ENCODE measurements around the gene KCND3. TPM values are rescaled to one million over a fixed set of nuclear protein-coding genes. Genes with fewer than 3 reads are reported as not detected.

The KCND3 gene
- total and polyA plus RNA-seq, 2 experiments from 2014 or later = 0.10 to 0.18 TPM

DNA sequence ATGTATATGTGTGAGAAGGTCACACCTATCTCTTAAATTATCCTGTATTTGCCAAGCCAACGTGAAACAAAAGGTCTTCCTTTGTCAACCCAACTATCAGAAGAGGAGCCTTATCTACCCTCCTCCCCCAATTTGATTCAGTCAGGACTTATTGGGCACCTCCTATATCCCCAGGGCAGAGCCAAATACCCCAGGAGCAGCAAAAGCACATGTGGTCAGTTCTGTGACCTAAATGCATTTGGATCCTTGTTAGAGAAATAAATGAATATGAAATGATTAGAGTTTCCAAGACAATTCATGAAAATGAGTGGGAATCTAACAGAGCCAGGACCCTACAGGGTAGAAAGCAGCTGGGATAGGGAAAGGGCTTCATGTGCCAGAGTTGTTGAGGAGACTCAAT, 37.0 kb upstream of the KCND3 start:
- Histone ChIP-seq H3K79me2 (replicated peaks; ENCODE audit: insufficient read depth) (no peaks in the 10 kb centered on the region), H3K4me3 (no peak overlapping the region), H2AFZ (no peak overlapping the region), H3K27me3 (ENCODE audit: insufficient read depth) (no peaks in the 10 kb centered on the region), H3K27ac (ENCODE audit: low read depth) (no peak overlapping the region), H4K20me1 (replicated peaks; ENCODE audit: insufficient read depth) (no peaks in the 10 kb centered on the region; the same call in none of the 2 replicates), H3F3A (replicated peaks; ENCODE audit: low read depth) (no peaks in the 10 kb centered on the region), H3K4me1 (ENCODE audit: insufficient read depth) (no peaks in the 10 kb centered on the region), H3K9me2 (ENCODE audit: insufficient read depth) (0 out of 2 replicates have a peak, but pooled peaks cover 4% of the 10 kb centered on the region), H3K36me3 (ENCODE audit: insufficient read depth) (no peaks in the 10 kb centered on the region), H3K4me2 (no peak overlapping the region)
- Mint-ChIP-seq H3K4me3 (no peak overlapping the region), H3K36me3 (ENCODE audit: low read depth) (no peaks in the 10 kb centered on the region), H3K27me3 (ENCODE audit: insufficient read depth, low read depth, poor library complexity) (no peaks in the 10 kb centered on the region), H3K27ac (no peak overlapping the region), H3K4me1 (no peaks in the 10 kb centered on the region), H3K9me3 (no peaks in the 10 kb centered on the region)
- TF ChIP-seq, protein P1, sequence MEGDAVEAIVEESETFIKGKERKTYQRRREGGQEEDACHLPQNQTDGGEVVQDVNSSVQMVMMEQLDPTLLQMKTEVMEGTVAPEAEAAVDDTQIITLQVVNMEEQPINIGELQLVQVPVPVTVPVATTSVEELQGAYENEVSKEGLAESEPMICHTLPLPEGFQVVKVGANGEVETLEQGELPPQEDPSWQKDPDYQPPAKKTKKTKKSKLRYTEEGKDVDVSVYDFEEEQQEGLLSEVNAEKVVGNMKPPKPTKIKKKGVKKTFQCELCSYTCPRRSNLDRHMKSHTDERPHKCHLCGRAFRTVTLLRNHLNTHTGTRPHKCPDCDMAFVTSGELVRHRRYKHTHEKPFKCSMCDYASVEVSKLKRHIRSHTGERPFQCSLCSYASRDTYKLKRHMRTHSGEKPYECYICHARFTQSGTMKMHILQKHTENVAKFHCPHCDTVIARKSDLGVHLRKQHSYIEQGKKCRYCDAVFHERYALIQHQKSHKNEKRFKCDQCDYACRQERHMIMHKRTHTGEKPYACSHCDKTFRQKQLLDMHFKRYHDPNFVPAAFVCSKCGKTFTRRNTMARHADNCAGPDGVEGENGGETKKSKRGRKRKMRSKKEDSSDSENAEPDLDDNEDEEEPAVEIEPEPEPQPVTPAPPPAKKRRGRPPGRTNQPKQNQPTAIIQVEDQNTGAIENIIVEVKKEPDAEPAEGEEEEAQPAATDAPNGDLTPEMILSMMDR (conservative IDR thresholded peaks at IDR 0.05; ENCODE audit: low read depth in 2 of 2) = no peak
- TF ChIP-seq JUNB (IDR thresholded peaks at IDR 0.05; ENCODE audit: unreplicated experiment) (no peak), ZNF331 (CRISPR knock-in tag; IDR thresholded peaks at IDR 0.05; ENCODE audit: low read depth) (no peak), POLR2AphosphoS5 (IDR thresholded peaks at IDR 0.05; ENCODE audit: low read depth) (no peak), CREB1 (CRISPR knock-in tag; IDR thresholded peaks at IDR 0.05; ENCODE audit: low read depth) (no peak), STAT1 (IDR thresholded peaks at IDR 0.05; ENCODE audit: unreplicated experiment) (no peak), EZH2 (IDR thresholded peaks at IDR 0.05; ENCODE audit: low read depth, unreplicated experiment) (no peak), NANOG (IDR thresholded peaks at IDR 0.05; ENCODE audit: borderline replicate concordance) (no peak), EZH2phosphoT487 (IDR thresholded peaks at IDR 0.05; ENCODE audit: unreplicated experiment) (no peak), ZNF114 (CRISPR knock-in tag; IDR thresholded peaks at IDR 0.05) (no peak)
- TF ChIP-seq, protein P2, sequence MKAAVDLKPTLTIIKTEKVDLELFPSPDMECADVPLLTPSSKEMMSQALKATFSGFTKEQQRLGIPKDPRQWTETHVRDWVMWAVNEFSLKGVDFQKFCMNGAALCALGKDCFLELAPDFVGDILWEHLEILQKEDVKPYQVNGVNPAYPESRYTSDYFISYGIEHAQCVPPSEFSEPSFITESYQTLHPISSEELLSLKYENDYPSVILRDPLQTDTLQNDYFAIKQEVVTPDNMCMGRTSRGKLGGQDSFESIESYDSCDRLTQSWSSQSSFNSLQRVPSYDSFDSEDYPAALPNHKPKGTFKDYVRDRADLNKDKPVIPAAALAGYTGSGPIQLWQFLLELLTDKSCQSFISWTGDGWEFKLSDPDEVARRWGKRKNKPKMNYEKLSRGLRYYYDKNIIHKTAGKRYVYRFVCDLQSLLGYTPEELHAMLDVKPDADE (IDR thresholded peaks at IDR 0.05) = no peak
- TF ChIP-seq, protein P3, sequence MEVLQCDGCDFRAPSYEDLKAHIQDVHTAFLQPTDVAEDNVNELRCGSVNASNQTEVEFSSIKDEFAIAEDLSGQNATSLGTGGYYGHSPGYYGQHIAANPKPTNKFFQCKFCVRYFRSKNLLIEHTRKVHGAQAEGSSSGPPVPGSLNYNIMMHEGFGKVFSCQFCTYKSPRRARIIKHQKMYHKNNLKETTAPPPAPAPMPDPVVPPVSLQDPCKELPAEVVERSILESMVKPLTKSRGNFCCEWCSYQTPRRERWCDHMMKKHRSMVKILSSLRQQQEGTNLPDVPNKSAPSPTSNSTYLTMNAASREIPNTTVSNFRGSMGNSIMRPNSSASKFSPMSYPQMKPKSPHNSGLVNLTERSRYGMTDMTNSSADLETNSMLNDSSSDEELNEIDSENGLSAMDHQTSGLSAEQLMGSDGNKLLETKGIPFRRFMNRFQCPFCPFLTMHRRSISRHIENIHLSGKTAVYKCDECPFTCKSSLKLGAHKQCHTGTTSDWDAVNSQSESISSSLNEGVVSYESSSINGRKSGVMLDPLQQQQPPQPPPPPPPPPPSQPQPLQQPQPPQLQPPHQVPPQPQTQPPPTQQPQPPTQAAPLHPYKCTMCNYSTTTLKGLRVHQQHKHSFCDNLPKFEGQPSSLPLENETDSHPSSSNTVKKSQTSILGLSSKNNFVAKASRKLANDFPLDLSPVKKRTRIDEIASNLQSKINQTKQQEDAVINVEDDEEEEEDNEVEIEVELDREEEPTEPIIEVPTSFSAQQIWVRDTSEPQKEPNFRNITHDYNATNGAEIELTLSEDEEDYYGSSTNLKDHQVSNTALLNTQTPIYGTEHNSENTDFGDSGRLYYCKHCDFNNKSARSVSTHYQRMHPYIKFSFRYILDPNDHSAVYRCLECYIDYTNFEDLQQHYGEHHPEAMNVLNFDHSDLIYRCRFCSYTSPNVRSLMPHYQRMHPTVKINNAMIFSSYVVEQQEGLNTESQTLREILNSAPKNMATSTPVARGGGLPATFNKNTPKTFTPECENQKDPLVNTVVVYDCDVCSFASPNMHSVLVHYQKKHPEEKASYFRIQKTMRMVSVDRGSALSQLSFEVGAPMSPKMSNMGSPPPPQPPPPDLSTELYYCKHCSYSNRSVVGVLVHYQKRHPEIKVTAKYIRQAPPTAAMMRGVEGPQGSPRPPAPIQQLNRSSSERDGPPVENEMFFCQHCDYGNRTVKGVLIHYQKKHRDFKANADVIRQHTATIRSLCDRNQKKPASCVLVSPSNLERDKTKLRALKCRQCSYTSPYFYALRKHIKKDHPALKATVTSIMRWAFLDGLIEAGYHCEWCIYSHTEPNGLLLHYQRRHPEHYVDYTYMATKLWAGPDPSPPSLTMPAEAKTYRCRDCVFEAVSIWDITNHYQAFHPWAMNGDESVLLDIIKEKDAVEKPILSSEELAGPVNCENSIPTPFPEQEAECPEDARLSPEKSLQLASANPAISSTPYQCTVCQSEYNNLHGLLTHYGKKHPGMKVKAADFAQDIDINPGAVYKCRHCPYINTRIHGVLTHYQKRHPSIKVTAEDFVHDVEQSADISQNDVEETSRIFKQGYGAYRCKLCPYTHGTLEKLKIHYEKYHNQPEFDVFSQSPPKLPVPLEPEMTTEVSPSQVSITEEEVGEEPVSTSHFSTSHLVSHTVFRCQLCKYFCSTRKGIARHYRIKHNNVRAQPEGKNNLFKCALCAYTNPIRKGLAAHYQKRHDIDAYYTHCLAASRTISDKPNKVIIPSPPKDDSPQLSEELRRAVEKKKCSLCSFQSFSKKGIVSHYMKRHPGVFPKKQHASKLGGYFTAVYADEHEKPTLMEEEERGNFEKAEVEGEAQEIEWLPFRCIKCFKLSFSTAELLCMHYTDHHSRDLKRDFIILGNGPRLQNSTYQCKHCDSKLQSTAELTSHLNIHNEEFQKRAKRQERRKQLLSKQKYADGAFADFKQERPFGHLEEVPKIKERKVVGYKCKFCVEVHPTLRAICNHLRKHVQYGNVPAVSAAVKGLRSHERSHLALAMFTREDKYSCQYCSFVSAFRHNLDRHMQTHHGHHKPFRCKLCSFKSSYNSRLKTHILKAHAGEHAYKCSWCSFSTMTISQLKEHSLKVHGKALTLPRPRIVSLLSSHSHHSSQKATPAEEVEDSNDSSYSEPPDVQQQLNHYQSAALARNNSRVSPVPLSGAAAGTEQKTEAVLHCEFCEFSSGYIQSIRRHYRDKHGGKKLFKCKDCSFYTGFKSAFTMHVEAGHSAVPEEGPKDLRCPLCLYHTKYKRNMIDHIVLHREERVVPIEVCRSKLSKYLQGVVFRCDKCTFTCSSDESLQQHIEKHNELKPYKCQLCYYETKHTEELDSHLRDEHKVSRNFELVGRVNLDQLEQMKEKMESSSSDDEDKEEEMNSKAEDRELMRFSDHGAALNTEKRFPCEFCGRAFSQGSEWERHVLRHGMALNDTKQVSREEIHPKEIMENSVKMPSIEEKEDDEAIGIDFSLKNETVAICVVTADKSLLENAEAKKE (CRISPR knock-in tag; IDR thresholded peaks at IDR 0.05) = no peak
- TF ChIP-seq, protein P4, sequence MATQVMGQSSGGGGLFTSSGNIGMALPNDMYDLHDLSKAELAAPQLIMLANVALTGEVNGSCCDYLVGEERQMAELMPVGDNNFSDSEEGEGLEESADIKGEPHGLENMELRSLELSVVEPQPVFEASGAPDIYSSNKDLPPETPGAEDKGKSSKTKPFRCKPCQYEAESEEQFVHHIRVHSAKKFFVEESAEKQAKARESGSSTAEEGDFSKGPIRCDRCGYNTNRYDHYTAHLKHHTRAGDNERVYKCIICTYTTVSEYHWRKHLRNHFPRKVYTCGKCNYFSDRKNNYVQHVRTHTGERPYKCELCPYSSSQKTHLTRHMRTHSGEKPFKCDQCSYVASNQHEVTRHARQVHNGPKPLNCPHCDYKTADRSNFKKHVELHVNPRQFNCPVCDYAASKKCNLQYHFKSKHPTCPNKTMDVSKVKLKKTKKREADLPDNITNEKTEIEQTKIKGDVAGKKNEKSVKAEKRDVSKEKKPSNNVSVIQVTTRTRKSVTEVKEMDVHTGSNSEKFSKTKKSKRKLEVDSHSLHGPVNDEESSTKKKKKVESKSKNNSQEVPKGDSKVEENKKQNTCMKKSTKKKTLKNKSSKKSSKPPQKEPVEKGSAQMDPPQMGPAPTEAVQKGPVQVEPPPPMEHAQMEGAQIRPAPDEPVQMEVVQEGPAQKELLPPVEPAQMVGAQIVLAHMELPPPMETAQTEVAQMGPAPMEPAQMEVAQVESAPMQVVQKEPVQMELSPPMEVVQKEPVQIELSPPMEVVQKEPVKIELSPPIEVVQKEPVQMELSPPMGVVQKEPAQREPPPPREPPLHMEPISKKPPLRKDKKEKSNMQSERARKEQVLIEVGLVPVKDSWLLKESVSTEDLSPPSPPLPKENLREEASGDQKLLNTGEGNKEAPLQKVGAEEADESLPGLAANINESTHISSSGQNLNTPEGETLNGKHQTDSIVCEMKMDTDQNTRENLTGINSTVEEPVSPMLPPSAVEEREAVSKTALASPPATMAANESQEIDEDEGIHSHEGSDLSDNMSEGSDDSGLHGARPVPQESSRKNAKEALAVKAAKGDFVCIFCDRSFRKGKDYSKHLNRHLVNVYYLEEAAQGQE (IDR thresholded peaks at IDR 0.05; ENCODE audit: unreplicated experiment) = no peak
- DNase-seq (ENCODE audit: low spot score) (no peak), ATAC-seq (no peak)
